NCI-H1105 treated with DMSO at 0.1 percent for 48 hours (cell line): ENCODE results near the gene LPP.

Experiments
- DNase-seq: peaks from one replicate; lab custom pipeline; 2025; lab: John Stamatoyannopoulos, UW

The LPP gene

DNA sequence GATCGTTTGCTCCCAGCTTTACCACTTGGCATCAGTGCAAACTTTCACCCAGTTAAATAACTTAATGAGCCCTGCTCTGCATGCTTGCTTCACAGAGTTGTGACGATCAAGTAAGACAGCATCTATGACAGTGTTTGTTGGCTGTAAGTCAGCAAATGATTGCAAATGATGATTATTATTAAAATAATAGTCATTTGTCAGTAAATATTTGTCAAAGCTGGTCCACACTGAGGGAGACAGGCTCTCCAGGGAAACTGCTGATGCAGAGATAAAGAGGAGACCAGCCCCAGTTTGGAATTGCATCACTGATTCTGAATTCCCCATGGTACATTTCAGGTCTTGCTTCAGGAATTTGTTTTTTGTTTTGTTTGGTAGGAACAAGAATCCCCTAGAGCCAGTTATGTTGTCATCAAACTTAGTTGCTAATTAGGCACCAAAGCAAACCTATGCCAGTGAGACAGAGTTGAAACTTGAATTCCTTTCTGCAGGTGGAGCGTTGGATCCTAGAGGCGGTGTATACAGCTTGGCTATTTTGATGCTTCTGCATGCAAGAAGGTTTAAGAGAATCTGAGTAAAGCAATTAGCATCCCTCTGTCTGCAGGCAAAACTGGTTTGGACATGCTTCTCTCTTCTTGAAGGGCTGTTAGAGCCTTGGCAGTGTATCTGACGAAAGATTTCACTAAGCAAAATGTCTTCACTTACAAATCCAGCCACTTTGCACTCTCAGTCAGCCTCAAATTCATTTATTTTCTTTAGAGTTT, 679.2 kb downstream of the LPP start:
- DNase-seq: peak; percentile 82

DNA sequence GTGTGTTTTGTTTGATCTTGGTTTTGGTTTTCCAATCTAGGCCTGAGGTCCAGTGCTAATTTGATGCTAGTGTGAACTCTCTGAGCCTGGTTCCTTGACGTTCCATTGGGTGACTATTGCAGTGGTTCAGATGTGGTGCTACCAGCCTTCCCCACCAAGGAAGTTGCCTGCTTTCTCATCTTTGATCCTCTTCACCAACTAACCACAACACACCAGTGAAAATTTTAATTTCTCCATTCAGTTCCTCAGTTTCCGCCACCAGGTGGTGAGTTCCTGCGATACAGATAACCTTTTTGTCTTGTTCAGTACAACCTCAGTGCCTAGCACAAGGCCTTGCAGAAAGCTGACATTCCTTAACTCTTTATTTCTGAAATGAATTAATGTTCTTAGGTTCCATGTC, 680.4 kb downstream of the LPP start:
- no peak for DNase-seq

DNA sequence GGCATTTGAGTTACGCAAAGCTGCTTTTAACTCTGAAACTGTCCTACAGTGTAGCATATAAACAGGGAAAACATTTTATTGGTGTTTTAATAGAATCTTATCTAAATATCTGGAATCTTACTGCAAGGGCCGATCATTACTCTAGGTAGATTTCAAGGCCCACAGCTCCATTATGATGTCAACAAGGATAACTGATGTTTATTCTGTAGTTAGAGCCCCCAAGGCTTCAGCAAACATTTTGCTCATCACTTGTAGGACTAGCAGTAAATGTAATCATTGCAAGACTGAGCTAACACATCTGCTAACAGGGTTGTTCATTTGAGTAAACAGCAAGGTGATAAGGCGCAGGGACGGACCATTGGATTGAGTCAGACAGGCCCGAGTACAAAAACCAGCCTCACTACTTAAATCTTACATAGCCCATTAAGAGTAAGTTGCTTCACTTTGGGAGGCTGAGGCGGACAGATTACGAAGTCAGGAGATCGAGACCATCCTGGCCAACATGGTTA, 685.3 kb downstream of the LPP start:
- no peak for DNase-seq

DNA sequence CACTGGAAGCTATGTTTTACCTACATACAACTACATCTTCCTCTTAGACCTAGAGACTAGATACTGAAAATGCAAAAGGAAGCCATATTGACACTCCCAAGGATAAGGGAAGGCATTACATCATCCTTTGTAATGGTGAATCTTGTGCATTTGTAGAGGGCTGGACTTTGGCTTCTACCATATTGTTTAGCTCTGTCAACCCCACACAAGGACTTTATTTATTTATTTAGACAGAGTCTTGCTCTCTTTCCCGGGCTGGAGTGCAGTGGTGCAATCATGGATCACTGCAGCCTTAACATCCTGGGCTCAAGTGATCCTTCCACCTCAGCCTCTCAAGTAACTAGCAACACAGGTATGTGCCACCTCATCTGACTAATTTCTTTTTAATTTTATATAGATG, 686.3 kb downstream of the LPP start:
- no peak for DNase-seq

DNA sequence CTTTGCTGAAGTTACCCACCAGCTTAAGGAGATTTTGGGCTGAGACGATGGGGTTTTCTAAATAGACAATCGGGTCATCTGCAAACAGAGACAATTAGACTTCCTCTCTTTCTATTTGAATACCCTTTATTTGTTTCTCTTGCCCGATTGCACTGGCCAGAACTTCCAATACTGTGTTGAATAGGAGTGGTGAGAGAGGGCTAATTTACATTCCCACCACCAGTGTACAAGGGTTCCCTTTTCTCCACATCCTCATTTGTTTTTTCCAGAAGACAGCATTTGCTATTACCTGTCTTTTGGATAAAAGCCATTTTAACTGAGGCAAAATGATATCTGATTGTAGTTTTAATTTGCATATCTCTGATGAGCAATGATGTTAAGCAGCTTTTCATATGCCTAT, 687.9 kb downstream of the LPP start:
- DNase-seq: no peak

DNA sequence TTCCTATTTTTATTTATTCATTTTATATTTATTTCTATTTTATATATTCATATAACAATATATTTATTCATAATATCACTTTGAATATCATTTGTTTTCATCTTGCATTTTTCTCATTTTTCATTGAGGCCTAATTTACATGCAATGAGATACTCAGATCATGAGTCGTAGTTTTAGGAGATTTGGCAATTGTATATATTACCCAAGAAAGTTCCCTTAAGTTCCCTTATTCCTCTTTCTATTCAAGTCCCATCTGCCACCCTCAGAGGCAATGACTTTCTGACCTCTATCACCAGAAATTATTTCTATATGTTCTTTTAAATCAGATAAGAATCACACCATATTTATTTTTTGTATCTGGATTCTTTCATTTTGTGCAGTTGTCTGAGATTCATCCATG, 688.7 kb downstream of the LPP start:
- no peak for DNase-seq

DNA sequence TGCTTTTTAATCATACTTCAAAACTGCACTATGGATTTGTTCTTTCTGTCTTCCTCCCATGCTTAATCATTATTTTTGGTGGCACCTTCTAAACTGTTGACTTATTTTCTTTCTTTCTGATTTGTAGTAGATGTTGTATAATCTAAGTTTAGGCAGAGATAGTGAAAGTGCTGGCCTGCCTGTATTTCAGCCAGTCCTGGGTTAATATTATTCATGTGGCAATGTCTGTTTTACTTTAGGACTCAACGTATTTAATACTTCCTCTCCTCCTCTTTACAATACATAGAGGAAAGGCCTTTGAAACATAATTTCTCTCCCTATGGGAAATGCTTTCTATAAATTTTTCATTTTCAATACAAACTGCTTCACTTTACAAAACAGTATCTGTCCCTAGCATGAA, 690.1 kb downstream of the LPP start:
- DNase-seq: no peak

DNA sequence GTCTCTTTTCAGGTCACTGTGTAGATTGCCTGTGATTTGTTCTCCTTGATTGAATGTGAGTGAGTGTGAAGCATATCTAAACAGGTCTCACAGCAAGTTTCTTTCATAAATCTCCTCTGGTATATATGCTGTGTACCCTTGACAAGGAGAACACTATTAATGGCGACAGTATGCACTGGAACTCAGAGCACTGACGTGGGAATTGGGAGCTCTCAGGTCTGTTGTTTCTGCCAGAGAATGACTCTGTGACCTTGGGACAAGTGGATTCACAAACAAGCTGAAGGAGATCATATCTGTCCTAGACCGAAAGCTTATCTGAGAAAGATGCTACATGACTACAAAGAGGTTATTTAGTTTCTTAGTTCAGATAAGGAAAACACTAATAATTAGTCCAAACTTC, 691.6 kb downstream of the LPP start:
- no peak for DNase-seq

DNA sequence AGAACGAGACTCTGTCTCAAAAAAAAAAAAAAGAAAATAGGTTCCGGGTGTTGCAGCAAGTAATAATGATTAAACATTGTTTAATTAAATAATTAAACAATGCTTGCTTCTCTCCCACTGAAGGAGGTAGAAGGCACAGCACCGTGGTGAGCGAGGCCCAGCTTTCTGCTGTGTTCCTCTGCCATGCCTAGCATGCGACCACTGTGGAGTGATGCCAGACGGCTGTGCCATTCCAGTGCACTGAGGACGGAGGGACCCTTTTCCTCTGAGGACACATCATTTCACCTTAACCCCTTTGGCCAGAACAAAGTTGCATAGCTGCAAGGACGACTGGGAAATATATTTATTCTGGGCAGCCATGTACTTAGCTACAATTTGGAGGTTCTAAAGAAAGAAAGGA, 695.0 kb downstream of the LPP start:
- DNase-seq: no peak

DNA sequence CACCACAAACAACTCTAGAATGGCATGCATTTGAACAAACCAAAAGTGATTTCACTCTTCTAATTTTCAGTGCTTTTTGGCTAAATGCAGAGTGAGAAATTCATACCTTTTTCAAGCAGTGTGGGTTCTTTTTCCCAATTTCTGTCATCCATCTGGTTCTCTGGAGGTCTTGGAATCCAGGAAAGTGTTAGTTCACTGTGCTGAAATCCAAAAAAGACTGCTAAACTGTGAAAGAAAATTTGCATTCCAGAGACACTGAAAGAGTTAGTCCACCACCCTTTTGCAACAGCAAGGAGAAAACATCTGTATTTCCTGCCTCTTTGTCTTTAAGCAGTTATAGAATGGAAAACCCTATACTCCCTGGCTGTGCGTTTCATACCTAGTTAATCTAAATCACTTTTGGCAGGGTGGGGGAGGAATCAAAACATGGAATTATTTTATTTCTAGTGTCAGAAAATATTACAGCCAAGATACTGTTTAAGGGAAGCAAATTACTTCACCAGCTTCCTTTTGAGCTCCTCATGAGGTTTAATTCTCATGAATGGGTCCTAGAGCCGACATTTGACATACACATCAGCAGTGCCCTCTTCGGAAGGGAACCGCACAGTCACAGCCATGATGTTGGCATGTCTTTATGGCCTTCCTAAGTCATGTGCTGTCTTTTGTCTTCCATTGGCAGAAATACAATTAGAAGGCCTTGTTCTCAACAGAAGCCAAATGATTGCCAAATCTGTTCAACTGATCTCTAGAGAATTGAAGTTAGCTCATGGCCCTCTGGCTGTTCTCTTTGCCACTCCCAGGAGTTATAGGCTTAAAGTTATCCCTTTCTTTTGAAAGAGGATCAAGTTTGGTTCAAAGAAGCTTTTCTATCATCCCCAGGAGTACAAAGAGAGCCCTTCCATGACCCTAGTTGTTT, 700.2 kb downstream of the LPP start:
- no peak for DNase-seq

DNA sequence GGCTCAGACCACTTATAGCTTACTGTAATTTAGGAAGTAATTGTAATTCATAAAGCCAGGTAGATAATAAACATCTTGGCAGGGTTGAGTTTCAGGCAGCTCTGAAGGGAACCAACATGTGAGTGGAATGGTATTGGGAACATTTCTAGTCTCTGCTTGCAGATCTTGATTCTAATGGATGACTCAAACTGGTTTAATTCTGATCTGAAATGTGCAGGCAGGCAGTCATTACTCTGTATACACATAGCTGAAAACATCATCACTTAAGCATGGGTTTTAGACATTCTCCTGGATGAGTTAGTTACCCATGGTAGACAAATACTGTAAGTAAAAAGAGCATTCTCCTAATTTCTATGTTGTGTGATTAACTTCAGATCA, 700.8 kb downstream of the LPP start:
- peak; percentile 20 for DNase-seq

DNA sequence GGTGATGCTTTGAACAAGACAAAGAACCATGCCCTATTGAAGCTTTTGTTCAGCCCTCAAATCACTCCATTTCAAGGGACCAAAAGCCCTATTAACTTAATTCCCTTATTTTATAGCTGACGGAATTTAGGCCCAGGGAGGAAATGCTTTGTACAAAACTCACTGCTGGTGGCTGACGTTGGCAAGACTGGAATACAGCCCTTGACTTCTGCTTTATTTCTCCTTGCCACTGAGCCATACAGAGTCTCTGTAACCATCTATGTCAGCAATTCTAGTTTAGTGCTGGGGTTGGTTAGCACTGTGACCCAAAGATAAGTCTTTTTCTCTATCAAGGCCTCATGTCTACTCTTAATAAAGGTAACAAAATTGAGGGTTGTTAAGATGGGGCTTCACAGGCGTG, 701.7 kb downstream of the LPP start:
- DNase-seq: no peak

DNA sequence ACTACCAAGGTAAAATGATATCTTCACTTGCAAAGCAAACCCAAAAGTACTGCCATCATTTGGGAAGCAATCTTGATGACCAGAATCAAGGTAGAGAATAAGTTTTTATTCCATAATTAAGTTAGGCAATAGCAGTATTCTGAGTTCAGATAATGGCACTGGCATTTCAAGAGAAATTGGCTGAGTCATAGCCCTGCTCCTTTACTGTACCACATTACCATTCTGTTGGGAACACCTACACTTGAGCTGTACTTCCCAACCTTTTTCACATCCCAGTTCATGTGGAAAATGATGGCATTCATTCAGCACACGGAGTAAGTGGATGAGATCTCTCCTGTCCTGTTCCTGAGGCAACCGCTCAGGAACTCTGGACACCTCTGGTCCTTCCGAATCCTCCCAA, 706.2 kb downstream of the LPP start:
- no peak for DNase-seq

DNA sequence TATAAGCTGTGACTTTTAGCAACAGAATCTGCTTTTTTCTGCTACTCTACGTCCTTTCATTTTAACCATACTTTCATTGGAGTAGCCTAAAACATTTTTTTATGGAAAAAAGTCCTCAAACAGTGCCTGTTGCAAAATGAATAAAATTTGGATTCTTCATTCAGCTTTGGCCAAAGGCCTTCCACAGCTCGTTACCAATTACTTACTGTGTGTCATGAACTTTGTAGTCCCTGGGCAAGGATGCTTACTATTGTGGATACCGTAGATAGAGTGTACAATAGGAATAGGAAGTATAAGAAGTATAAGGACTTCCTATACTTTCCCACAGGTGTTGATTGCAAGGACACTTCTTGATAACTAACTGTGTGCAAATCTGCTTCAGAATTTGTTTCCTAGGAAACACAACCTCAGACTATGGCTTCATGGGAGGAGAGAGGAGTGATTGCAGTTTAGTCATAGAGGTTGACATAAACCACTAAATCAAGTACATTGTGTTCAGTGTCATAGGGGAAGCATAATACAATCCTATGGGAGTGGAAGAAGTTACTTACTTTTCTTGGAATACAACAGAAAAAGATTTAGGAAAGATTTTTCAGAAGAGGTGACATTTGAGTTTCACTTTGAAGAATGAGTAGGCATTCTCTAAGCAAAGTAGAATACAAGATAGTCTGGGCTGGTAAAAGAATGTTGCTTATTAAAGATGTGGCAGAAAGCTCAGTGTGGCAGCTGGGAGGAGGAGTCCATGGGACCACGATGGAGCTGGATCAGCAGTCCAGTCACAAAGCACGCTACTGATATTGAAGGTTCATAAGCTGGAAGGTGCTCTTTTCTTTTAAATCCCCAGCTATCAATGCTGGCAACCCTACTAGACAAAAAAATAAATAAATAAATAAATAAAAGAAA, 708.1 kb downstream of the LPP start:
- DNase-seq: no peak

DNA sequence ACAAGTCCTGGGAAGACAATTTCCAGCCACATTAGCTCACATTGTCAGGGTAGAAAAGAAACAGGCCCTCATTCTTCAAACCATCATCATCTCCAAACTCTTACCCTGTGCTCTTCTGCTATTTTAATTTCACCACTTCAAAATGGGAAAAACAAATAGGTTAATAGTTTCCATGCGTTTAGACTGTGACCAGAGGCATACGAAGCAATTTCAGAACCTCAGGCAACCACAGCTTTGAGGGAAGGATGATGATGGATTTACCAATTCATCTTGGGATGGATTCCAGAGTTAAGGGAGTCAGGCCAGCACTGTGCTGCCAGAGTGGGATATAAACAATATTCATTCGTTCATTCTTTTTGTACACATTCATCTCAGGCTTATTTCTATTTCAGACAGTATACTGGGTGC, 710.0 kb downstream of the LPP start:
- DNase-seq: no peak

DNA sequence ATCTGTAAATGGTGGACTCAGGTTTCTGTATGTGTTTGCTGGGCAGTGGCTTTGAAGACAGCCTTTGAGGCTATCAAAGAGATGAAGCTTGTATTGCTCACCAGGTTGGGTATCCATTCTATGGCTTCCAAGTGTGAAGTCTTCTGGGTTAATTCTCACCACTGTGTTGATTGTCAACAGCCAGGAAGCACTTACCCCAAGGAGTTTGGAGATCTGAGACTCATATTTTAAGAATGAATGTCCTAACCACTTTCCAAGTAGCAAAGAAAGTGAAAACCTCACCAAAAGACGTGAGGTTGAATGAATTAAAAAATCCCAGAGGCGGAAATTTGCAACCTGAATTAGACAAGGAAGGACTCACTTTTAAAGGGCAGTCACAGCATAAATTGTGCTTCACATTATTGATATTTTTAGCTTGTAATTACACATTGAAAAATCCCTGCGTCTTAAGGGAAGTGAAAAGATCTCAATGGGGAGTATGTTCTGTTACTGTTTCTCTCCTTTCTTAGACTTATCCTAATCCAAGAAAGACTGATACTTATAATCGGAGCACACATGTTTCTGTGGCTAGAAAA, 713.8 kb downstream of the LPP start:
- DNase-seq: no peak

DNA sequence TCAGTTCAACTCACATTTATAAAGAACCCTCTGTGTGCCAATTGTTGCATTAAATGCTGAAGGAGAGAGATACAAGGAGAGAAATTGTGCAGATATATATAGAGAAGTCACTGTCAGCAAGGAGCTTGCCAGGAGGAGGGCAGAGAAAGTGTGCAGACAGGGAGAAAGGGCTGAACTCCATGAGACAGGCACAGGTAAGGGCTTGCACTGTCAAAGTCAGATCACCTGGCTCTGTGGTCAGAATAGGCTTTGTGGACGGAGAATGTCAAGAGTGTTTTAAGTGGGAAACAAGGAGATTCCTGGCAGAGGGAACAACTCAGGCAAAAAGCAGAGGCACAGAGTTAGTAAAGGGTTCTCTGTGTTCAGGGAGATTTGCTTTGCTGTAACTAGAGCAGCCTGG, 714.8 kb downstream of the LPP start:
- DNase-seq: peak; percentile 28

DNA sequence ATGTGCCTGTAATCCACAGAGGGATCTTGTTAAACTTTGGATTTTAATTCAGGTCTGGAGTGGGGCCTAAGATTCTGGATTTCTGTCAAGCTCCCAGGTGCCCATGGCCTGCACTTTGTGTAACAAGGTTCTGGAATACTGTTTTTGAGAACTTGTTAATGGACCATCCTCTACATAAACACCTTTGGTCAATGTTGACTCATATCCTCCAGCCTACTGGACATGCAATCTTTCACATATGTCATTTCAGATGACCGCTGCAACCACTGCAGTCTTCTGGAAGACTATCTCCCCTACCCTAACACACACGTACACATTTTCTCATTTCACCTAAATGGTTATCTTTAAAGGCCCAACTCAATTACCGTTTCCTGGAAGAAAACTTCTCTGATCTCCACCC, 715.7 kb downstream of the LPP start:
- no peak for DNase-seq

DNA sequence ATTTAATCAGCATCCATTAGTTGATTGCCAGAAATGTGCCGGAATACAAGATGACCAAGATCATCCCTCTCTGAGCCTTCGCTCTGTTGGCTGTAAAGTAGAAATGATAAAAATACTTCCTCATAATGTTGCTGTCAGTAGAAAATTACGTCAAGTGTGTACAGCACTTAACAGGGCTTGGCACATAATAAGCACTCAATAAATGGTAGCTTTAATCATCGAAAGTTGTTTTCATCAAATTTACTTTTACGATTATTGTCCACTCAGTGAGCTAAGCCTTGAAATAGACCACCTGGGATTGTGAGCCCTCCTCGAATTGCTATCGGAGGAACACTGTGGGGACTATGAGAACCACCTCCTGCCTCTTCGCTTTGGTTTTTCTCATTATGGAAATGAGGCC, 716.5 kb downstream of the LPP start:
- no peak for DNase-seq

DNA sequence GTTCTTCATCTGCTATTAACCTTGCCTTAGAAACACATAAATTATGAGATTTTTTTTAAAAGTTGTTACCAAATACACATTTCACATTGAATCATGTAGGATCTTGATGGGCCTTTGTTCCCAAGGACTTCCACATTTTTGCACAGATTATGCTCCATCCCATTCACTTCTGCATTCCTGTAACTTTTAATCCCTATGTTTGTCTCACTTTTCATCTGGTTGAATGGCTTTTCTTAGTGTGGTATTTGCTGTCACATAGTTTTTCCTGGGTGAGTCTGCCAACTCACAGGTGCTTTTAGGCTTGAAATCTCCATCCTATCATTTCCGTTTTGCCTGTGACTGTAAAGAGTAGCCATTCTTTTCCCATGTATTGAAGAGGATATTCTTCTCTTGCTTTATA, 720.6 kb downstream of the LPP start:
- no peak for DNase-seq

DNA sequence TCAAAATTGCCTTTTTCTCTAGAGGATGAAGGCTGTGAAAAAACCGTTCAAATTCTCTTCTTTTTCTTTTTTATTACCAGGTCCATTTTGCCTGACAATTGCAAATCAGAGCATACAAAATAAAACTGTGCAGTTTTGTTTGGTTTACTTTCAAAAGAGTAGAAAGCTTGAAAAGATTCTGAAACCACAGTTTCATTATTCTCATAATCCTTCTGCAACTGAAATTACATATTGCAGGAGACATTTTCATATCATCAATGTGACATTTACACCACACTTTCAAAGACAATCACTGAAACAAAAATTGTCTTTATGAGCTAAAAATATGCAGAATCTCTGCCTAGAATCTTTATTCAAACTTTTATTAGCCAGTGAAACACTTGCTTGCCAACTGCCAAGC, 721.5 kb downstream of the LPP start:
- DNase-seq: no peak

DNA sequence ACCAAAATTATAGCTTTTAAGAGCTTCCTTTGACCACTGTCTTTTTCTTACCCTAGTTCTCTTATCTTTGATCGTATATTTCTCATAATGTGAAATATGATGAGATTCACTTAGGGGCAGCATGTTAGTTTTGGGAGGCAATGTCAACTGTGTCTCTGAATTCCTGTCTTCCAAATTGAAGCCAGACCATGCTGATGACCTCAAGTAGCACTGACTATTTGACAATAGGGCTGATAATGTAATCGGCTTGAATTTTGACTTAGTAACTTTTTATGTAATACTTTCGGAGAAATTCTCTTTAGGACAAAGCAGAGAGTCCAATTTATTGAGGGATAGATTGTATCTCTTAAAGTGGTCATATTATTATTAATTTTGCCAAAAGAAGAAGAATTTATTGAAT, 722.4 kb downstream of the LPP start:
- DNase-seq: no peak
